ENCODE data around the gene VPS18.
A peak's percentile ranks its signal among the peaks of the same experiment; 100 is the strongest.

The VPS18 gene

GRCh38 chr15:40936709-40937666 is 42.7 kb downstream of the VPS18 start:
- peak; percentile 47 for DNase-seq

DNA sequence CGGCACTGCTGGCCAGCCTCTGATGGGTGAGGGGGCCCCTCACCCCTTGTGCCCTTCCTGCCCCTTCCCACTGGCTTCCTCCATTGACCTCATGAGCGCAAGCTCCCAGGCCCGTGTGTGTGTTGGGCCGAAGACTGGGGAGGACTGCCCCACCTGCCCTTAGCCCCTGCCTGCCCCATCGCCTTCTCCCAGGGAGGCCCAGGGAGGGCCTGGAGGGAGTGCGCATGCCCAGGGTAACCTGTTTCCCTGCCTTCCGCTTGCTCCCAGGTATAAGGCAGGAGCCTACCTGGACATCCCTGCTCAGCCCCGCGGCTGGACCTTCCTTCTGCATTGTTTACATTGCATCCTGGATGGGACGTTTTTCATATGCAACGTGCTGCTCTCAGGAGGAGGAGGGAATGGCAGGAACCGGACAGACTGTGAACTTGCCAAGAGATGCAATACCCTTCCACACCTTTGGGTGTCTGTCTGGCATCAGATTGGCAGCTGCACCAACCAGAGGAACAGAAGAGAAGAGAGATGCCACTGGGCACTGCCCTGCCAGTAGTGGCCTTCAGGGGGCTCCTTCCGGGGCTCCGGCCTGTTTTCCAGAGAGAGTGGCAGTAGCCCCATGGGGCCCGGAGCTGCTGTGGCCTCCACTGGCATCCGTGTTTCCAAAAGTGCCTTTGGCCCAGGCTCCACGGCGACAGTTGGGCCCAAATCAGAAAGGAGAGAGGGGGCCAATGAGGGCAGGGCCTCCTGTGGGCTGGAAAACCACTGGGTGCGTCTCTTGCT is 43.7 kb downstream of the VPS18 start:
- DNase-seq, result peak; percentile 44

DNA sequence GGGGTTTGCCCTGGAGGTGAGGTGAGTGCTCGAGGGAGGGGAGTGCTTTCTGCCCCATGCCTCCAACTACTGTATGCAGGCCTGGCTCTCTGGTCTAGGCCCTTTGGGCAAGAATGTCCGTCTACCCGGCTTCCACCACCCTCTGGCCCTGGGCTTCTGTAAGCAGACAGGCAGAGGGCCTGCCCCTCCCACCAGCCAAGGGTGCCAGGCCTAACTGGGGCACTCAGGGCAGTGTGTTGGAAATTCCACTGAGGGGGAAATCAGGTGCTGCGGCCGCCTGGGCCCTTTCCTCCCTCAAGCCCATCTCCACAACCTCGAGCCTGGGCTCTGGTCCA is 44.3 kb downstream of the VPS18 start:
- no peak for DNase-seq

DNA sequence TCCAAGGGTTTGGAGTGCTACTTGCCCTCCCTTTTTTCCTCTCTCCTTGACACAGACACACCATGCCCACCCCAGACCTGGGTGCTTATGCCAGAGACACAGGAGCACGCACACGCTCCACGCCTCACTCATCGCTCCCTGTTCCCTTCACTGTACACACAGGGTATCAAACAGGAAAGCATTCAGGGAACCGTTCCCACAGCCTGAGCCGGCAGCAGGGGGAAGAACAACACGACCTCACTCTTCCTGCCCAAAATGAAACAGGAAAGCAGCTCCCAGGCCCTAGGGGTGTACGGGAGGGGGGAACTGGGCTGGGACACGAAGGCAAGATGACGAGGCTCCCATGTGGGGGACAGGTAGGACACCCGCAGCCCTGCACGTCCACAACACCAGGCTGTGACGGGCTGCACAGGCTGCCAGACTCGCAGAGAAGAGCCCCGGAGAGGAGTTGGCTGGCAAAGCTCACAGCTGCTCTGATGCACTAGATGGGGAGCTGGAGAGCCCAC is 46.1 kb downstream of the VPS18 start:
- DNase-seq, result no peak

DNA sequence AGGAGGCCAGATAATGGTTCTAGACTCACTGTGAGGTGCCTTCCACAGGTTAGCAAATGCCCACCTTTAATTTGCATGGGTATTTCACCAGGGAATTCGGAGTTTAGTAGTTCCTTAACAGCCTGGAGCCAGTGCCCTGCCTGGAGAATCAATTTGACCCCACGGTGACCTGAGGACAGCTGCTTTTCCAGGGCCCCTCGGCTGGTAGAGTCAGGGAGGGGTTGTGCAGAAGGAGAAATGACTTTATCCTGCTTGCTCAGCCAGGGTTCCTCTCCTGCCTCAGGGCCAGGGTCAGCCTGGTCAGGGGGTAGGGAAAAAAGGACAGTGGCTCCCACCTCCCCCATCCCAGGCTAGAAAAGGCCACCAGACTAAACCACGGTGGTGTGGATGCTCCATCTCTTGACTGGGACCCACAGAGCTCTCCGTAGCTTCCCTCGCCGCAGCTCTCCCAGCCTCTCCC is 46.8 kb downstream of the VPS18 start:
- DNase-seq, result no peak

DNA sequence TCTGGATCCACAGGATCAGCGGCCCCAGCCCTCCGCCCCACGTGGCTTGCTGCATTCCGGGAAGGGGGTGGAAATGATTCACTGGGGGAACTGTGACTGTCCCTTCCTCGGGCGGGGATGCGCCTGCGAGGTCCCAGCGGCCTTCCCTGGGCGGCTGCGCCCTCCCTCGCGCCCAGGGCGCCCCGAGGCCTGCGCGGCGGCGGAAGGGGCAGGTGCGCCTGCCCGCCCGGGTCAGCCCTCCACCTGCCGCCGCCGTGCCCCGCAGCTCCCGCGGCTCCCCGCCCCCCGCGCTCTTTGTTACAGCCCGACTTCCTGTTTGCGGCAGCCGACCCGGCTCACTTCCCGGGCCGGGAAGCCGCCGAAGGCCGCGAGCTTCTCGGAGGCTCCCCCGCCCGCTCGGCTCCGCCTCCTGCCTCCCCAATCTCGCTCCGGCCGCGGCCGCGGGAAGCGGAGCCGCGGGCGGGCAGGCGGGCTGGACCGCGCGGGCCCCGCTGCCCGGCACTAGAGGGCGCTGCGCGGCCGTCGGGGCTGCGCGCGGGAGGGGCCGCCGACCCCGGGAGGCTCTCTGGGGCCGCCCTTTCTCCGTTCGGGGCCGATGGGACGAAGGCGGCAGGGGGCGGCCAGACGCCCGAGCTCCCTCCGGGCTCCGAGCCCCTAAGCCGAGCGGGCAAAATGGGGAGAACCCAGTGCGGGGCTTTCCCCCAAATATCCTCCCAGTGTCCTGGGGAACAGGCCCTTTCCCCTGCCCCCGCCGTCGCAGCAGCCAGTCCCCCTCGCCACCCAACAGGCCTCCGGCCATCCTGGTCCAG is 47.5 kb downstream of the VPS18 start:
- peak; percentile 94 for DNase-seq

GRCh38 chr15:40942337-40942854 is 48.1 kb downstream of the VPS18 start:
- DNase-seq, result peak; percentile 61

GRCh38 chr15:40942878-40943277 is 48.6 kb downstream of the VPS18 start:
- no peak for DNase-seq

DNA sequence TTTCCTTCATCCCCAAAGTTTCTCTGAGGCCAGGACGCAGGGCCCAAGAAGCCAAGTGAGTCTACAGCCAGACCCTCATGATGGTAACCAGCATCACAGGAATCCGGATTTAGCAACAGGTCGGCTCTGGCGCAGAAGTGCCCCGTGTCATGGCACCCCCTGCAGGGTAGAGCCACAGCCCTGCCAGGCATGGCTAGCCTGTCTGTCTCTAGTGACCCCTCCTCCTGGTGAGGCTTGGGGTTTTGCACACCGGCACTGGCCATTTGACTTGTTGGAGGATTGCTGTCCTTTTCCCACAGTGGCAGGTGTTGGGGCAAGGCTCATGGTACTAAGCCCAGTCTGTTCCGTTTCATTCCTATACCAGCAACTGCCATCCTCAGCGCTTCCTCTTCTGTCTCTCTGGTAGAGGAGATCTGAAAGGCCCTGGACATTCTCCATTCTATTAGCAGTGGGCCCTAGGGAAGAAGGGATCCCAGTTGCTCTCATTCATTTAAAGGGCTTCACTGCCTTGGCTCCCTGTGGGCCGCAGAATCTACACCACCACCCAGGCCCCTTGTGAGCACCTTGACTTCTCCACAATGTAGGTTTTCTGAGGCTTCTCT is 49.6 kb downstream of the VPS18 start:
- no peak for DNase-seq

DNA sequence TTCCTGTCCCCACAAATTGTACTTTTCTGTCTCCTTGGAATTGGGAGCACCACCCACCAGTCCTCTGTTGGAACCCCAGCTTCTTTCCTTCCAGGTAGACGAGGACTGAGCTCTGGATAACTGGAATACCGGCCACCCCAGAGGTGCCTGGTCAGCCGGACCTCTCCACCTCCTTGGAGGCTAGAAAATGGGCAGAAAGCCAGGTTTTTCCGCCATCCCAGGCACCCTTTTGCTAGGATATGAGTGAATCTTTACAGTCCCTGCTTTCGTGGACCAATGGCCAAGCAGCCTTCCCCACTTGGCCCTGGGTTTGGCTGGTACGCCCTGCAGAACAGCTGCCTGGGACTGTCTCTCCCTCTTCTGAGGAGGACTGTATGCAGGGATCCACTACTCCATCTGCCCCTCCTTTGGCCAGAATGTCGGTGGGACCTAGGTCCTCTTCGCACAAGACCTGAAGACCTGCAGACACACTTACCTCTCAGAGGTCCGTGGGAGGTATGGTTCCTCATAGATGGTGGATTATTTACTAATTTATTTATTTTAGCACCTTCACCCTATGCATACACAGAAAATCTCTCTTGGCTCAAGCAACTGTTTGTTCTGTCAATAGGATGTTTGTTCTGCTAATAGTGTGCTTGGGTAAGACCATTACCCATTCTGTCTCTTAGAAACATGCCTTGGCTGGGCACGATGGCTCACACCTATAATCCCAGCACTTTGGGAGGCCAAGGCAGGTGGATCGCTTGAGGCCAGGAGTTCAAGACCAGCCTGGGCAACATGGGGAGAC is 50.5 kb downstream of the VPS18 start:
- DNase-seq, result peak; percentile 87

DNA sequence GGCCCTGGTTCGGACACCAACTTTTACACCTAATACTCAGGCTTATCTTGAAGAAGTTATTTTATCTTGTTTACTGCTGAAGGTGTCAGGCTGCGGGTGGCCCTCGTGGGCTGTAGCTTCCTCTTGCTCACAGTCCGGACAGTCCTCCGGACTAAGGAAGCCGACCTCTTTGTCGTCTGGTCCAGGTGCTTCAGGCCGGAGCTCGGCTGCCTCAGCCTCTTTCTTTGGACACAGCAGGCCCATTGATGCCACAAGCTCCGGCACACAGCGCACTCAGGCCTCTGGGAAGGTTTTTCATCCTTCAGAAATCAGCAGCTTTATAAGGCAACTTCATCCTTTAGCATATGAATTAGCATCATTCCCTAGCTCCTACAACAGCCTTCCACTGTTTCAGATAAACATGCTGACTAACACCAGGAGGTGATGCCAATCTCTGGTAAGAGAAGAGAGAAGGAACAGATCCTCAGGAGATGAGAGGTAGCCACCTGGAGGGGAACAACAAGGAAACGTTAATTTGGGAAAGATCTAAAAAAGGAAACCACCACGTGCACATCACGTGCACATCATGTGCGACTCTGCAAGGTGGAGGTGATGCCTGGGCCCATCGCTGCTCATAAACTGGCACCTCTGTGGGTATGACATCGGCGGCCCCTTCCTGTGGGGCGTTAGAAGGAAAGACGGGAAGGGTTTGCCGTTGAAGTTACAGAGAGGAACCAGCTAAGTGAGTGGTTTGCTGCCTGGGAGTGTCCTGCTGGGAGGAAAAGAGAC is 54.6 kb downstream of the VPS18 start:
- DNase-seq, result no peak

DNA sequence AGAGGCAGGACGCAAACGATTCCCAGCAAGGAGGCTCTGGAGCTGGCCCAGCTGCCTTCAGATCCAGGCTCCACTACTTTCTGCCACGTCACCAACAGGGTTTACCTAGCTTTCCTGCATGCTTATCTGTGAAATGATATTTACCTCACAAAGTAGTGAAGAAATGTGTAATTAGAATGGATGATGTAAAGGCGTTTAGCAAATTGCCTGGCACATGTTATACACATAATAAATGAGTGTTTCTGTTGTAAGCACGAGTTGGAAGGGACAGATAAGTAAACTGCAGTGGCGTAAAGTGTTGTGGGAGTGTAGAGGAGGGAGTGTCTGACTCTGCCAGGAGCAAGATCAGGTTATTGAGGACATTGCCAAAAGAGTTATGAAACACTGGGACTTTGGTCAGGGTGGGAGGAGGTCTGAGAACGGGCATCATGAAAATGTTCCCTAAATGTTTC is 55.5 kb downstream of the VPS18 start:
- DNase-seq, result no peak

- DNase-seq, result no peak
These were observed 57.5 kb downstream of the VPS18 start for GRCh38 chr15:40951764-40952163.

DNA sequence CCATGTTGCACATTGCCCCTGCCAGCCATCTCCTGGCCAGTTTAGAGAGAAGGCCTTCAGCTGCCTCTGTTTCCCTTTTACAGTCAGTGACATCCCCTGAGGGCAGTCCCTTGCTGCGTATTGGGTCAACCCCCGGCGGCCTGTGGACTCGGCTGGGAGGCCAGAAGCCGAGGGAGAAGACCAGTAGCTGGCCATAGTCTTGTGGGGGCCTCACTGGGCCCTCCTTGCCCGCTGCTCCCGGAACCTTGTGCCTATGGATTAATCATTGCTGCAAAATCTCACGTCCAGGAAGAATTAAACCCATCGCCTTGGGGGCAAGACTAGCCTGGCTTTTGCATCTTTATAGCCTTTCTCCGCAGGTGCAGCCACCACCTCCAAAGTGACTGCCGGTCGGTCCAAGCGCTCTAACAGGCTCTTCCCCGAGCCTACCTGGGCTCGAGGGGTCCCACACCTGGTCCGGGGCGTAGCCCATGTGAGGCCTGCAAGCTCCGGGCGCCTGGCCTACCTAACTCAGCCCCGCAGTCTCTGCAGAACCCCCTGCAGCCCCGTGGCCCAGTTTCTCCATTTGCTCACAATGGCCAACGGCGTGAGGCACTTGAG is 58.2 kb downstream of the VPS18 start:
- DNase-seq, result no peak

- DNase-seq, result peak; percentile 99
These were observed 58.9 kb downstream of the VPS18 start, which contains the start of gene CHAC1 for GRCh38 chr15:40952901-40953712. Gene CHAC1, plus strand, starts transcription at chr15:40953471. Its CDS starts 113 bp downstream, at chr15:40953584.
